ENCODE measurements around the gene LSG1.
"Not testable (repeated sequence)": the region's sequence is repeated elsewhere in the genome, so short reads cannot be mapped to it uniquely, and the experiment has no call there.

Gene LSG1

GRCh38 chr3:194617143-194617671 is 54.8 kb downstream of the LSG1 start:
- DNase-seq, result no peak

DNA sequence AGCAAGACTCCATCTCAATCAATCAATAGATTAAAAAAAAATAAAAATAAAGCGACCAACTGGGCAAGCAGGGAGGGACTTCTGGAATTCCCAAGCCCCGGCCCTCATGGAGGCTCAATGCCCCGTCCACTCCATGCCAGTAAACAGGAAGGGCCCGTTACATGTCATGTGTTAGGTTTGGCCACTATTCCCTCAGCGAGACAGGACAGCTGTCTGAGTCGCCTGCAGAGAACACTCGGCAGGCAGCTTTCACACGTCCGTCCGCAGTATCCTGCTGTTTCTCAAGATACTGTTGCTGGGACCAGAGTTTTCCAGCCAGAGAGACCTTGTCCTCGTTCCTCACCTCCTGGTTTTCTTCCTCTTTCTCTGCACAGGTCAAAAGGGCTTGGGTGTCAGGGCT is 56.8 kb downstream of the LSG1 start:
- DNase-seq, result no peak

DNA sequence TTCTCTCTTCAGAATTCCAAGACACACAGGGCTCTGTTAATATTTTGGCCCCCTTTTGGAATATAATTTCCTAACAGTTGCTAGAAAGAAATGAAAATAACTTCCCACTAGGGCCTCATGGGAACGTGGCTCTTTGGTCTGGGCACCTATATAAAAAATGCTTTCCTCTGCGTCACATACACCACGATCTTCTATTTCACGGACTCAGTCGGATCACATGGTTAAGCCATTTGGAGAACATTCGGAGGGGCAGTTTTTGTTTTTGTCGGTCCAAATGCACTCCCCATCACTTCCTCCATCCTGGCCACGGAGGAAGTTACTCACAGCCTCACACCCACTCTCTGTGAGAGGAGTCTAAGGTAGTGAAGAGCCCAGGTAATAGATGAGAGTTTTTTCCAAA is 59.8 kb downstream of the LSG1 start:
- DNase-seq, result no peak

- no peak for DNase-seq
These were observed 61.3 kb downstream of the LSG1 start for GRCh38 chr3:194610689-194611088.

DNA sequence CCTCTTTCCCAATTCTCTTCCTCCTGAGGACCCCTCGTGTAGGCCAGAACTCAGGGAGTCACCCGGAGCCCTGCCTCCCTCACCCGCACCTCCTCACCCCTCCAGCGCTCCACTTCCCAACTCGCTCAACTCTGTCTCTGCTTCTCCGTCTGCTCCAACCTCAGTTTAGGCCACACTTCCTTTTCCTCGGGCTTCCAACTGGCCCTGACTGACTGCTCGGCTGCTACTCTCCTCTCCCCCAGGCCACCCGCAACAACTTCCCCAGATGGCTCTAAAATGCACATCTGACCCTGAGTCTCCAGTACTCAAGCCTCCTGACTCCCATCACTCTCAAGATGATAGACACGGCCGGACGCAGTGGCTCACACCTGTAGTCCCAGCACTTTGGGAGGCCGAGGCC is 62.4 kb downstream of the LSG1 start:
- no peak for DNase-seq

- DNase-seq, result no peak
These were observed 63.0 kb downstream of the LSG1 start for GRCh38 chr3:194608981-194609380.

DNA sequence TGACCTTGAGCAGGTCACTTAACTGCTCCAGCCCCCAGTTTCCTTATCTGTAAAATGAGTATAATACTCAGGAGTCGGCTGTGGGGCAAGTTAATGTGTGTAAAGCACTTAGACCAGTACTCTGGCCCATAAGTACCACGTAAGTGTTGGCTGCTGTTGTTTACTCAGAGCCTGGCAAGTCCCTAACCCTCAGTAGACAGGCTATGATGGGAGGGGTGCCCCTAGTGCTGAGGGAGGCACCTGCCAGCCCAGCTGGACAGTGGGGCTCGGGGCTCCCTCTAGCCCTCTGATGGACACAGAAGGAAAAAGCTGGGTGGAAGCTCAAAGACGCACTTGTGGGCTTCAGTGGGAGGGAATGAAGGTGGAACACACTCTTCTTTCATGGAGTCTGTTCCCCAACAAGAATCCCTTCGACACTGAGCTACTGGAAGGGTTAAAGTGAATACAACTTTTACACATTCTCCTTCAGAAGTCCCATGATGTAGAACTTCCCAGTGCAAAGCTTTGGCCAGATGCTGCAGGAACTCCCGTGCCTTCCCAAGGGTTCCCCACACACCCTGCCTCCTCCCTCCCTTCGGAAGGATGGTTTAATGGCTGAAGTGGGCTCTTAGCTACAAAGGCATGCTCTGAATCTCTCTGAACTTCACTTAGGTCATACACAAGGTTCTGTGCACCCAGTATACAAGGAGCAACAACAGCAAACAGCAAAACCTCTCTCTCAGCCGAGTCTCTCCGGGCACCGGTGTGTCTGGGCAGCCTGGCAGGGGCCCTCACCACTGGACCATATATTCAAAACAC is 64.2 kb downstream of the LSG1 start:
- no peak for DNase-seq

- DNase-seq, result no peak
These were observed 65.0 kb downstream of the LSG1 start for GRCh38 chr3:194606941-194607340.

DNA sequence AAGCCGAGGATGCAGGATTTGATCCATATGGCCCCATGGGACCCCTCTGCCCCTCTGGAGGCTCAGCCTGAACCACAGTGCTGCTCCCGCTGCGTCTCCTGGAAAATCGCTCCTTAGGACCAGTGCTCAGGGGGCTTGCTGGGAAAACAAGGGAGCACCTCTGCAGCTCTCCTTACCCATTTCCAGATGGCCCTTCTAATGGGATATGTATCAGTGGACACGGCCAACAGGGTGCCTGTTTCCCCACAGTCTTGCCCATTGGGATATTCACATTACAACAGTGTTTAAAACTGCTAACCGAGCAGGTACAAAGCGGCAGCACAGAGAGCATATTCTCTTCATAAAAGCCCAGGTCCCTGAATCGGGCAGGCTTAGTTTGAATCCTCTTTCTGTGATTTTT is 65.8 kb downstream of the LSG1 start:
- no peak for DNase-seq

DNA sequence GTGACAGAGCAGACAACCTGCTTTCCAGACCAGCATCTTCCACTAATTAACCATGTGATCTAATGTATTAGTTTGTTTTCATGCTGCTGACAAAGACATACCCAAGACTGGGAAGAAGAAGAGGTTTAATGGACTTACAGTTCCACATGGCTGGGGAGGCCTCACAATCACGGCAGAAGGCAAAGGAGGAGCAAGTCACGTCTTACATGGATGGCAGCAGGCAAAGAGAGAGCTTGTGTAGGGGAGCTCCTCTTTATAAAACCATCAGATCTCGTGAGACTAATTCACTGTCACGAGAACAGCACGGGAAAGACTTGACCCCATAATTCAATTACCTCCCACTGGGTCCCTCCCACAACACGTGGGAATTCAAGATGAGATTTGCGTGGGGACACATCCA is 66.7 kb downstream of the LSG1 start:
- not testable (repeated sequence) for DNase-seq

DNA sequence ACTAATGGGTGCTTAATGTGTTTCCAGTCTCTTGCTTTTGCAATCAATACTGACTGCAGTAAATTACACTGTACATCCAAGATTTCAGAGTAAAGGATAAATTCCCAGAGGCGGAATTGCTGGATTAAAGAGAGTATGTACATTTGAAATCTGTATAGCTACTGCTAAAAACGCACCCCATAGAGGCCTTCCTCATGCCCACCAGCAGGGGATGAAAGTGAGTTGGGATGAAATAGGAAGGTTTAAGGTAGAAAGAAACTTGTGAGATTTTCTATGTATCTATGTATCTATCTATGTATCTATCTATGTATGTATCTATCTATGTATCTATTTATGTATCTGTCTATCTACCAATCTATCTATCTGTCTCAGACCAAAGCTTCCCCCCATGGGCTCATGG is 67.2 kb downstream of the LSG1 start:
- no peak for DNase-seq

- DNase-seq, result no peak
These were observed 67.9 kb downstream of the LSG1 start for GRCh38 chr3:194604126-194604525.

DNA sequence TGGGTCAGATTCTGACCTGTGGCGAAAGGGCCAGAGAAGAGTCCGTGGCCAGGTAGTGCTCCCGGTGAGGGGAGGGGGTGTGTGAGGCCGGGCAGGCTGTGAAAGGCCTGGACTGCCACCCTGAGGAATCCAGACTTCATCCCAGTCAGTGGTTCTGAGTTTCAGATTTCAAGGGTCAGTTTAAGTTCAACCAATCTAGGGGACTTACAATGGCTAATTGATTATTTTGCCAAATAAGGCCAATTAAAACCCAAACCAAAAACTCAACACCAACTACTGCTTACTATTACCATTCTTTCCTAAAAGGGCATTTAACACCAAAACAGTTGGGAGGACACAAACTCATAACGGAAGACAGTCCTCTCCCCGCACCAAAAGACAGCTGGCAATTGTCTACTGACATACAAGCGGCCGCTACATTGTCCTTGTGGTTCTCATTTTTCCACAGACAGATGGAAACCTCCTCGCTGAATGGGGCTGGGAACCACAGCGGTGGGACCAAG is 69.3 kb downstream of the LSG1 start:
- no peak for DNase-seq

DNA sequence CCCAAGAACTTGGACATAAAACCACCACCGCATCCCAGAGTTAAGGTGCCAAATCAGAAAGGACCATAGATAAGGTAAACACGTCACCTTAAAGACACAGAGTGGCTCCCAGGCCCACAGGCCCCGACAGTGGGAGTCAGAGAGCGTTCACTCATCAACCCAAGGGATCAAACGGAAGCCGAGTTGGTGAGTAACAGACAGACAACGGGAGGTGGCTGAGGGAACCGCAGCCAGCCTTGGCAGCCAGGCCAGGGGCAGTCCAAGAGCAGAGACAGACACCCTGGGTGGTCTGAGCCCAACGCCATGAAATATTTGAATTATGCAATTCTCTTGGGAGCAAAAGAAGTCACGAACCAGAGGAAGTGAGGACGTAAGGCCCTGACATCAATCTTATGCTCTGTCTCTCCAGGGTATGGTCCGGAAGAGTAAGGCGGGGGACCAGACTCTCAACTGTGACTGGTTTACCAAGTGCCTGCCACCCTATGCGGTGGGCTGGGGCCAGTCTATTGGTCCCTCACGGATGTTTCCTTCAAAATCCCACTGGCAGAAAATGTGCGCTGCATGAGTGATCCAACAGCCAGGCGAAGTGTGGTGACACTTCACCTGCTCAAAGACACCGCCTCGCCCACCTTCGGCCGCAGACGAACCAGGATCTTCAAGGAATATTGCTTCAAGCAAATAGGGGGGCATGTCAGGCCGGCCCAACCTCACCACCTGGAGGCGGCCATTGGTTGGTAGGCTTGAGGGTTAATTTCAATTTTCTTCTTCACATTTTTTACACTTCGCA is 73.0 kb downstream of the LSG1 start:
- no peak for DNase-seq

GRCh38 chr3:194596906-194597305 is 75.1 kb downstream of the LSG1 start:
- DNase-seq, result no peak

DNA sequence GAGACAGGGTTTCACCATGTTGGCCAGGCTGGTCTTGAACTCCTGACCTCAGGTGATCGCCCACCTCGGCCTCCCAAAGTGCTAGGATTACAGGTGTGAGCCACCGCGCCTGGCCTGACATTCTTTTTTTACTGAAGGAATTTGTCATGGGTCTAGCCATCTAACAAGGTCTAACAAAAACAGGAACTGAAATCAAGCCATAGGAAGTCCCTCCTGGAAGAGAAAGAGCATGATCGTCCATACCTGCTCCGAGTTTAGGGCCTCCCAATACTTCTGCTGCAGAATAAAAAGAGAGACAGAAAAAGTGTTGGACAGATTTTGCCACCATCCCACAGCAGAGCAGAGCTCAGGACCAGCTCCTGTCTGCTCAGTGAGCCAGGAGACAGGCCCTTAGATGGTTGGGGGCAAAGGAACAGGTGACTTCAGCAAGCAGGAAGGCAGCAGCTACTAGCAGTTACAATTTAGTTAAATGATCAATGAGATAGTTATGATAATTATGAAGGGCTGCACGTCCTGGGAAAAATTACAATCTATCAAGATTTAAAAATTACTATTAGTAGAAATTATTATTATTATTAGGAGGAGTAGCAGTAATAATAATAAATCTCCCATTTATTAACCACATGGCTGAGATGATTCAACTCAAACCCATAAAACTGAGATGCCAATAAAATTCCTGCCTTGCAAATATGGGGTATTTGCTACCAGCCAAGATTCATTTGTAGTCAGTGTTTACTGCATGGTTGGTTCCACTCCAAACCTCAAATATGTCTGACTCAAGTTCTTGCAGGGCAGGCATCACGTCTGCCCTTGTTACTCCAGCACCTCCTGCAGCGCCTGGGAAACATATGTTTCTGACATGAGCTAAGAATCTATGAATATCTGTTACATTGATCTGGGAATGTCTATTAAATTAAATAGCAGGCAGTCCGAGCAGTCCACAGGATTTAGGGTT is 78.9 kb downstream of the LSG1 start:
- no peak for DNase-seq

Data from NCI-H2081 (cell line).